CD14-positive monocyte (primary cell): ENCODE results near the gene POLD4. TPM values are rescaled to one million over a fixed set of nuclear protein-coding genes. Genes with fewer than 3 reads are reported as not detected.

Source experiments
- DNase-seq, 3 donors: peaks; one replicate each; pipeline ENCODE4 v3.0.0-alpha.2; 2011 to 2022
- H2AFZ ChIP-seq: 2 replicates; pipeline ENCODE4 v1.6.0; 2012; ENCODE audit warnings: mild to moderate bottlenecking, low read depth, low read length, inconsistent platforms; ENCODE audit not compliant: insufficient read depth, poor library complexity, severe bottlenecking
- H3K27ac ChIP-seq, 2 donors: 1 replicate in 1 of 2; 2 replicates in 1 of 2; pipeline ENCODE4 v1.5.1; 2012 to 2013; ENCODE audit warnings: low read length in 2 of 2, control low read depth in 1 of 2, inconsistent platforms in 1 of 2, low read depth in 1 of 2, mild to moderate bottlenecking in 1 of 2
- H3K27me3 ChIP-seq, 2 donors: one replicate each; pipeline versions ENCODE4 v1.6.0 to v1.6.1; 2011 to 2013; ENCODE audit warnings: low read length in 2 of 2; ENCODE audit not compliant: control insufficient read depth in 2 of 2, insufficient read depth in 2 of 2
- H3K36me3 ChIP-seq, 2 donors: replicated peaks in 1 of 2; 1 replicate in 1 of 2; 2 replicates in 1 of 2; pipeline versions ENCODE4 v1.5.1 to v1.6.1; 2012 to 2013; ENCODE audit warnings: low read length in 2 of 2, control low read depth in 1 of 2, inconsistent platforms in 1 of 2, mild to moderate bottlenecking in 1 of 2; ENCODE audit not compliant: insufficient read depth in 2 of 2, control insufficient read depth in 1 of 2
- H3K4me1 ChIP-seq, 2 donors: 1 replicate in 1 of 2; 2 replicates in 1 of 2; pipeline versions ENCODE4 v1.5.1 to v1.6.1; 2012 to 2013; ENCODE audit warnings: low read length in 2 of 2, control low read depth in 1 of 2, inconsistent platforms in 1 of 2, mild to moderate bottlenecking in 1 of 2, moderate library complexity in 1 of 2; ENCODE audit not compliant: insufficient read depth in 2 of 2, control insufficient read depth in 1 of 2
- H3K4me2 ChIP-seq: replicated peaks from 2 replicates; pipeline ENCODE3; 2012; ENCODE audit warnings: low read length, moderate library complexity, mild to moderate bottlenecking; ENCODE audit not compliant: poor library complexity, severe bottlenecking; ENCODE audit errors: extremely low read depth
- H3K4me3 ChIP-seq, 3 experiments: fragments of 200-600 bp in 1 of 3; sonication (generic) in 1 of 3; replicated peaks in 1 of 3; 1 replicate in 2 of 3; 2 replicates in 1 of 3; pipeline ENCODE4 v1.5.1; 2011 to 2013; ENCODE audit warnings: low read length in 3 of 3, mild to moderate bottlenecking in 3 of 3, control low read depth in 2 of 3, low read depth in 2 of 3, inconsistent platforms in 1 of 3, moderate library complexity in 1 of 3
- H3K79me2 ChIP-seq: 2 replicates; pipeline ENCODE4 v1.6.0; 2012; ENCODE audit warnings: mild to moderate bottlenecking, control low read depth, inconsistent platforms, low read length, moderate library complexity; ENCODE audit not compliant: insufficient read depth
- H3K9ac ChIP-seq: 2 replicates; pipeline ENCODE4 v1.6.0; 2017; ENCODE audit warnings: low read length, mild to moderate bottlenecking; ENCODE audit not compliant: insufficient read depth, poor library complexity, severe bottlenecking
- H3K9me3 ChIP-seq, 2 donors: replicated peaks in 1 of 2; 1 replicate in 1 of 2; 2 replicates in 1 of 2; pipeline versions ENCODE4 v1.5.1 to v1.6.1; 2012 to 2013; ENCODE audit warnings: low read length in 2 of 2, control low read depth in 1 of 2; ENCODE audit not compliant: control insufficient read depth in 1 of 2, insufficient read depth in 1 of 2
- H4K20me1 ChIP-seq: 2 replicates; pipeline ENCODE4 v1.6.0; 2012; ENCODE audit warnings: mild to moderate bottlenecking, low read length, control low read depth, moderate library complexity; ENCODE audit not compliant: insufficient read depth
- H3K27ac Mint-ChIP-seq, 7 donors: one replicate each; pipeline ENCODE4 v1.8.0; 2020; ENCODE audit warnings: mild to moderate bottlenecking in 7 of 7, mixed read lengths in 7 of 7, moderate library complexity in 6 of 7, inconsistent platforms in 2 of 7
- H3K27me3 Mint-ChIP-seq, 3 donors: one replicate each; pipeline ENCODE4 v1.8.0; 2021 to 2022; ENCODE audit warnings: low read depth in 3 of 3, mild to moderate bottlenecking in 3 of 3, mixed read lengths in 3 of 3, moderate library complexity in 3 of 3, inconsistent platforms in 1 of 3
- H3K36me3 Mint-ChIP-seq, 2 donors: one replicate each; pipeline ENCODE4 v1.8.0; 2020; ENCODE audit warnings: mixed read lengths in 2 of 2, inconsistent platforms in 1 of 2, mild to moderate bottlenecking in 1 of 2
- H3K4me1 Mint-ChIP-seq: one replicate; pipeline ENCODE4 v1.8.0; 2020; ENCODE audit warnings: mild to moderate bottlenecking, mixed read lengths
- H3K4me3 Mint-ChIP-seq, 2 donors: one replicate each; pipeline ENCODE4 v1.8.0; 2020; ENCODE audit warnings: mild to moderate bottlenecking in 2 of 2, mixed read lengths in 2 of 2, moderate library complexity in 1 of 2
- H3K9me3 Mint-ChIP-seq, 7 donors: one replicate each; pipeline ENCODE4 v1.8.0; 2020 to 2022; ENCODE audit warnings: mixed read lengths in 7 of 7, mild to moderate bottlenecking in 6 of 7, moderate library complexity in 6 of 7, inconsistent platforms in 2 of 7
- CTCF ChIP-seq: fragments of 200-600 bp; IDR thresholded peaks from one replicate; pipeline ENCODE4 v1.8.0; 2022; ENCODE audit warnings: antibody characterized with exemption, mild to moderate bottlenecking
- WGBS: methylation state at CpG from one replicate; pipeline ENCODE4 v1.1.5; 2013; ENCODE audit warnings: missing lambda C conversion rate; ENCODE audit not compliant: insufficient coverage; 5-methylcytosine and 5-hydroxymethylcytosine counted together
- intact Hi-C, 2 donors: fragments of 100-400 bp; cut with micrococcal nuclease; formaldehyde crosslinking; loops; one replicate each; pipeline versions ENCODE4 v1.15.0 to v1.15.1; 2023
- polyA plus RNA-seq, 3 donors: library from polyadenylated mRNA; depleted of rRNA in 1 of 3; unstranded in 2 of 3; stranded (reverse) in 1 of 3; fragments of 300-500 nt in 2 of 3; fragments of >200 nt in 1 of 3; fragmentation: Illumina TruSeq in 2 of 3; gene quantifications; 1 replicate in 2 of 3; 2 replicates in 1 of 3; pipeline ENCODE4 v1.2.3, GENCODE V29; 2012 to 2021

The POLD4 gene
- polyA plus RNA-seq, 3 donors: 157 to 205 (median 176) TPM

GRCh38 chr11:67393437-67393836 lies 40.1 kb upstream of the POLD4 start:
- WGBS: 92% methylated on average over 18 of the region's 18 CpGs
- no peak overlapping the region for H3K27ac Mint-ChIP-seq
- TF ChIP-seq CTCF: no peak

GRCh38 chr11:67392183-67392715 lies 38.9 kb upstream of the POLD4 start:
- Histone ChIP-seq H3K79me2 (peaks cover 39% of the 10 kb centered on the region), H2AFZ (peak overlapping the region; percentile 96), H3K9ac (peak overlapping the region; percentile 80), H3K4me1 (peaks cover 19 to 35% of the 10 kb centered on the region in 2 donors), H3K4me3 (peak overlapping the region; percentile 82 to 92 (median 85)), H3K27me3 (no peaks in the 10 kb centered on the region), H3K4me2 (peak overlapping the region; percentile 86), H3K9me3 (no peaks in the 10 kb centered on the region), H3K36me3 (peaks cover 9 to 24% of the 10 kb centered on the region in 2 donors), H3K27ac (peak overlapping the region; percentile 10 to 89), H4K20me1 (peaks cover 40% of the 10 kb centered on the region)
- 15% methylated on average over 25 of the region's 31 CpGs for WGBS
- DNase-seq: no peak
- peaks cover 0 to 1% (median 0%) of the 10 kb centered on the region in 7 donors for H3K9me3 Mint-ChIP-seq
- H3K27ac Mint-ChIP-seq: peak overlapping the region in 6 of 7 donors; percentile 1 to 88 (median 78)
- TF ChIP-seq CTCF: no peak
- peak overlapping the region; percentile 91 to 98 for H3K4me3 Mint-ChIP-seq
- intact Hi-C loops: loop anchor here in 1 of 2 donors (5.0 to 10.0 kb wide), 2 partner anchors 35 to 547 kb away; partner anchors contain the start of genes RCE1 and RPS6KB2
- peaks cover 38% of the 10 kb centered on the region for H3K4me1 Mint-ChIP-seq
- peaks cover 14 to 15% of the 10 kb centered on the region in 2 donors for H3K36me3 Mint-ChIP-seq
- H3K27me3 Mint-ChIP-seq: peaks cover 0 to 8% (median 1%) of the 10 kb centered on the region in 3 donors

More at GRCh38 chr11:67393437-67393836, 40.1 kb upstream of the POLD4 start:
- Mint-ChIP-seq H3K36me3 (peaks cover 26 to 27% of the 10 kb centered on the region in 2 donors), H3K27me3 (peaks cover 0 to 6% (median 1%) of the 10 kb centered on the region in 3 donors), H3K9me3 (no peaks in the 10 kb centered on the region), H3K4me3 (no peak overlapping the region), H3K4me1 (peaks cover 46% of the 10 kb centered on the region)
- Histone ChIP-seq H3K36me3 (peaks cover 21 to 36% of the 10 kb centered on the region in 2 donors), H3K27me3 (no peaks in the 10 kb centered on the region), H2AFZ (no peak overlapping the region), H3K4me3 (no peak overlapping the region), H3K9ac (no peak overlapping the region), H3K27ac (no peak overlapping the region), H4K20me1 (peaks cover 52% of the 10 kb centered on the region), H3K4me2 (no peak overlapping the region), H3K79me2 (peaks cover 51% of the 10 kb centered on the region), H3K9me3 (no peaks in the 10 kb centered on the region), H3K4me1 (peaks cover 26 to 42% of the 10 kb centered on the region in 2 donors)
- no peak for DNase-seq
- intact Hi-C loops: loop anchor here in 1 of 2 donors (5.0 to 10.0 kb wide), 2 partner anchors 34 to 549 kb away; partner anchors contain the start of genes RCE1 and RPS6KB2
